Measurements from ENCODE around the gene ADH6.
"Not testable (repeated sequence)": the region's sequence is repeated elsewhere in the genome, so short reads cannot be mapped to it uniquely, and the experiment has no call there.

Gene ADH6

GRCh38 chr4:99219072-99219471, at the start of gene ADH6:
TSS of gene ADH6 (minus strand) at chr4:99219246. CDS start at chr4:99219152, 94 bp downstream.
- DNase-seq (ENCODE audit: low read depth) = no peak

GRCh38 chr4:99264927-99265326, 45.9 kb upstream of the ADH6 start:
- no peak for DNase-seq (ENCODE audit: low read depth)

DNA sequence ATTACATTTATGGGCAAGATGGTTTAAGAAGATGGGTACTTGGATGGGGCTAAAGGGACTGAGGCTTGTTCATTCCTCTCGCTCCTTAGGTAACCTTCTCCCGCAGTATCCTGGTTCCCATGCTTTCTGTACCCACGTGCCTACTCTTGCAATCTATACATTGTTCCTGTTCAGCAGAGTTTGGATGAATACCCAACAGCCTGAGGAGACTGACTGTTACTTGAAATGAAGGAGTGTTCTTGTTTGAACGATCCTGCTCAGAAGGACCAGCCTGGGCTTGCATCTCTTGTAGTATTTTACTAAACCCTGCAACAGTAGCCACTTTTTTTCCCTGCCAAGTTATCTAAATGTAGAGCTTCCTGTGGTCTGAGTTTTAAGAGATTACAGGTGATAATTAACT, 33.7 kb upstream of the ADH6 start:
- DNase-seq (ENCODE audit: low read depth) = no peak

DNA sequence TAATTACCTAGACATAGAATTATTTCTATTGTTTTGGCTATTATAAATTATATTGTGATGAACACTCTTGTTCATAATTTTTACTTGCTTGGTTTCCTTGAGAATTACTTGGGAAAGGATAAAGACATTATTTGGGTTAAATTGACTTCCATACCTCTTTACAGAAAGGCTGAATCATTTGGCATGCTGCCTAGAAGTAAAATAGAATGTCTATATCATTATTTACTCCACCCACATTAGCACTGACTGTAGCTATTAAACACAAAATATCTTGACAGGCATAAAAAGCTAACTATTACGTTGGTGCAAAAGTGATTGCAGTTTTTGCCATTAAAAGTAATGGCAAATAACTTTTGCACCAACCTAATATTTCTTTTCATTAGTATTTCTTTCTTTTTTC, 29.7 kb upstream of the ADH6 start:
- DNase-seq (ENCODE audit: low read depth) = no peak

DNA sequence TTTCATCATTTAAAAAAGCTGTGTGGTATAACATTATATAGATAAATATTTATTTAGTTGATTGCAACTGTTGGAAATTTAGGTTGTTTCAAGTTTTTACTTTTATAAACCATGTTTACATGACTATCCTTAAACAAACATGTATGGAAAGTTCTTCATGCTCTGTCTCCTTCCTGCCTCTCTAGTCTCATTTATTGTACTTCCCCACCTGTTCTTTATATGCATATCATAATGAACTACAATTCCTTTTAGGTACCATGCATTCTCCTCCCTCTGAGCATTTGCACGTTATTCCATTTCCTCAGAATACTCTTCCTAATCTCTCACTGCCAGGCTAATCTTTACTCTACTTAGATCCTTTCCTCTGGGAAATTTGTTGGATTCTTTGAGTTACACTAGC, 16.9 kb upstream of the ADH6 start:
- DNase-seq (ENCODE audit: low read depth) = no peak

DNA sequence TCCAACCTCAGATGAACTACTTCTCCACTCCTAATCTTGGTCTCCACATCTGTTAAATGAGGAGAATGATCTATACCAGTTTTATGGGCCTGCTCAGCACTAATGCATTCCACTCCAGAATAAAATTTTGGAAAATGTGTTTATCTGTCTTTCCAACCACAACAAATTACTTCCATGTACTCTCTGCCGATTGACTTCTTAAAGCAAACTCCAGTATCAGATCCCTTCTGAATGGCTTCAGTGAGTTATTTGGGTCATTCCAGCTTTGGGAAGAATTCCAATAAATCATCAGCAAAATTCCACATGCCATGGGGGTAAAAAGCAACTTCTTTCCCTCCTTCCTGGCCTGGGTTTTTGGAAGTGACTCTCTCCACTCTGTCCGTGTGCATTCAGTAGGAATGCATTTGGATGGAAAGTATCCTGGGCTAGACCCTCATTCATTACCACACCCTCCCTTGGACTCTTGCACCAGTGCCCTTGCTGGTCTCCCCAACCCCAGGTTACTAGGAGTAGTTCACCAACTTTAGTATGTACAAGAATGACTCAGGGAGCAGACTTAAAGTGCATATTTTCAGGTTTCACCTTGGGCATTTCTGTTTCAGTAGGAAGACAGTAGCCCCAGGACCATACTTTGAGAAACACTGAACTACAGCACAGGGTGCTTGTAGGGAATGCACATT, 15.4 kb upstream of the ADH6 start:
- no peak for DNase-seq (ENCODE audit: low read depth)

DNA sequence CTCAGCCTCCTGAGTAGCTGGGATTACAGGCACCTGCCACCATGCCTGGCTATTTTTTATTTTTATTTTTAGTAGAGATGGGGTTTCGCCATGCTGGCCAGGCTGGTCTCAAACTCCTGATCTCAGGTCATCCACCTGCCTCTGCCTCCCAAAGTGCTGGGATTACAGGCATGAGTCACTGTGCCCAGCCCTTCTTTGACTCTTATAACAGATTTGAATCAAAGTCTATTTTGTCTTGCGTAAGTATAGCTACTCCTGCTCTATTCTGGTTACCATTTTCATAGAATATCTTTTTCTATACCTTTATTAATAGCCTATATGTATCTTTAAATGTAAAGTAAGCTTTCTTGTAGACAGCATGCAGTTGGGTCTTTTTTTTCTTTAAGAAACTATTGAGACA, 14.4 kb upstream of the ADH6 start:
- not testable (repeated sequence) for DNase-seq (ENCODE audit: low read depth)

- DNase-seq (ENCODE audit: low read depth) = not testable (repeated sequence)
Measured at GRCh38 chr4:99228706-99229105, 9.7 kb upstream of the ADH6 start.

- DNase-seq (ENCODE audit: low read depth) = not testable (repeated sequence)
Measured at GRCh38 chr4:99227646-99228045, 8.6 kb upstream of the ADH6 start.

DNA sequence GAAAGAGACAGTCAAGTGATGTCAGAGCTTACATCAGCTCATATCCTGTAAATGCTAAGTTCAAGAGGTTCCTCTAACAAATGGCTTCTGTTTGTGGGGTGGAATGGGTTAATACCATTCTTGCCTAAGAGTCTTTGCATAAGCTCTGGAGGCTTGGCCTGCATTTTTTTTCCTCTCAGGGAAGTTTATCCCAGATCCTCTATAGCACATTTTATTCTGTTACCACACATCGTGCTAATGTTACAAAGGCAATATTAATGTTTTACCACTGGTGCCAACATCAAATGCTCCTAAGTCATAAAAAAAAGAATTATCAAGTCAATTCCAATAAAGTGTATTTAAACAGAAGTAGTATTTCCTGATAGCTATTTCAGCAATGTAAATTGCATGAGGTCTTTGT, 2.9 kb upstream of the ADH6 start:
- DNase-seq (ENCODE audit: low read depth) = no peak

- no peak for DNase-seq (ENCODE audit: low read depth)
Measured at GRCh38 chr4:99219479-99219878, 433 bp upstream of the ADH6 start.

- no peak for DNase-seq (ENCODE audit: low read depth)
Measured at GRCh38 chr4:99215521-99215920, 3.5 kb downstream of the ADH6 start.

DNA sequence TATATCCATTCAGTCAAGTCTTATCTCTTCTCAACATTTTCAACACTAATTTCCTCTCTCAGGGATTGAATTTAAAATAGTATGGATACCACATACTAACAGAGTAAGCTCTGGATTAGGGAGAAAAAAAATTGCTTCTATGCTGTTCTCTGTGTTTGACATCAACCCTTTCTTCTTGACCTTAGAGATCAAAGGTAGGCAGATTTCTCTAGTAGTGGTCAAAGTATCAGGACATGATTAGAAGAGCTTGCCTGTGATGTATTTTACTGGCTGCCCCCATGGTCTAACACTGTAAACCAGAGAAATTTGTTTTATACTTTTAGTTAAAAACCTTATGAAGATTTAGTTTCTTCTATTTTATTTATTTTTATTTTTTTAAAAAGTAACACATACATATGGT, 8.3 kb downstream of the ADH6 start:
- DNase-seq (ENCODE audit: low read depth) = no peak

GRCh38 chr4:99209671-99210070, 9.4 kb downstream of the ADH6 start:
- no peak for DNase-seq (ENCODE audit: low read depth)

DNA sequence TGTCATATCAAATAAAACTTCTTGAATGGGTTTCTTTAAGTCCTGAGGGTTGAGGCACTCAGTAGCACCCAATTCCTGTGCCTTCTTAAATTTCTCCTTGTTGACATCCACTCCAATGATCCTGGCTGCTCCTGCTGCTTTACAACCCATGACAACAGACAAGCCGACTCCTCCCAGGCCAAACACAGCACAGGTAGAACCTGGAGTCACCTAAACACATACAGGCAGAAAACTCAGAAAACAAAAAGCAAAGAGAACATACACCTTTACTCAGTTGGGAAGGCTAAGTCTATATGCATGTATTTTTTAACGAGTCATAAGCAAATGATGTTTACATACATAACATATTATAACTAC, 10.3 kb downstream of the ADH6 start:
- no peak for DNase-seq (ENCODE audit: low read depth)

GRCh38 chr4:99207911-99208718, 10.9 kb downstream of the ADH6 start:
- no peak for DNase-seq (ENCODE audit: low read depth)

GRCh38 chr4:99207069-99207743, 11.8 kb downstream of the ADH6 start:
- DNase-seq (ENCODE audit: low read depth) = no peak

DNA sequence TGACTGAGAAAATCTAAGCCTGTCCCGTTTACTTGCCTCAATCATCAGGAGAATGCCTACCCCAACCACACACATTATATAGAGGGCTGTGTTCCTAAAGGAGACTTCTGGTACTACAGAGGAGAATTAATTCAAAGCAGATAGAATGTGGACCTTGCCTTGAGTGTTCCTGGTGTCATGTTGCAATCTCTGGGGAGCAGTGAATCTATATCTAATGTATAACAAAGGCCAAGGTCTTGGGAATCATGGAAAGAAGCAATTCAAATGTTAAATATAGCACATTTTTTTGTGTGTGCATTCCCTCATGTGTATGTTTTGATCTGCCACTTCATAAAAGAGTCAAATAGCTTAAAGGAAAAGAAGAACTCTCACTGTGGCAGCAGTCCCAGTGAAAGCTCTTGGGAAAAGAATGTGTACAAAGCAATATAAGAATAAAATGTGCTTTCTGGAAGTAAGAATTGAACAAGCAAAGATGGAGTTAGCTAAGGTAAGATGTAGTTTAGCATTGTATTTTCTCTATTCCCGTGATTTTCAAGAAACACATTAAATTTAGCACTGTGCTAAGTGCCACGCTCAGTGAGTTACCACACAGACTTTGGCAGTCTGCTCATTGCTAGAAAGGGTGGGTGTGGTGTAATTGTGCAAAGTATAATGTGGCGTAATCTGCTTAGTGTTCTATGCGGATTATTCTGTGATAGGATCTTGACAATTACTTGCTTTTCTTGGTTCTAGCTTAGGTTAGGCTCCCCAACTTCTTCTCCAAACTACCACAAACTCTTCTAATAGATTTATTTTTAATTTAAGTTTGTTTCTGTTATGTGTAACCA, 13.7 kb downstream of the ADH6 start:
- DNase-seq (ENCODE audit: low read depth) = no peak

DNA sequence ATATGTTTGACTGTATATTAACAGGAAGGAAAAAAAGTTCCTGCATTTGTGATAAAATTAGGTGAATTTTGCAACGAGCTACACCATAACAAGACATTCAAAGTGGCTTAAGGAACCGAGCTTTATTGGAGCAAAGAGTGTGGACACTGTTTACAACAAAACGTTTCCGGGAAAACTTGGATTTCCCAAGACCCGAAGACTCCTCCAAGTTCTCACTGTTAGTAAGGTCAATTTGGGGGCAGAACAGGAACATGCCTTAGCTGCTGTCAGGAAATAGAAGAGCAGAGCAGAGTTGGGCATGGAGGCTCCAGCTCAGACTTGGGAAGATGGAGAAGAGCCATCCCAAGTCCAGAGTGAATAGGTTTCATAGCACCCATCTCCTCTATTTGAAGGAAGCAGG, 16.5 kb downstream of the ADH6 start:
- no peak for DNase-seq (ENCODE audit: low read depth)

DNA sequence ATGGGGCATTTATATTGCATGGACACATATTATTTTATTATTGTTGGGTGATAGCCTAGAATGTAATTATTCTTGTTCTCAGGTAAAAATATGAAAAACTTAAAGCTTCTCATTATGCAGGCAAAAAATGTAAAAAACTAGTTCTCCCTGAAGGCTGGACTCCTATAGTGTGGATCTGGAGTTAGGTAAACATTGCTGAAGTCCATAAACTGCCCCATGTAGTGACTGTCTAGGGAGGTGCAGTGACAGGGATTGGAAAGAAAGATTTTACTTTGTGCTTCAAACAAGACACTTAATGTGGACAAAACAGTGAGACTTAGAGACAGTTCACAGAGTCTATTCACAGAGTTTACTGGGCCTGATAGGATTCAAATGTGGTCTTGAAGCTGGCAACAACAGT, 17.0 kb downstream of the ADH6 start:
- no peak for DNase-seq (ENCODE audit: low read depth)

DNA sequence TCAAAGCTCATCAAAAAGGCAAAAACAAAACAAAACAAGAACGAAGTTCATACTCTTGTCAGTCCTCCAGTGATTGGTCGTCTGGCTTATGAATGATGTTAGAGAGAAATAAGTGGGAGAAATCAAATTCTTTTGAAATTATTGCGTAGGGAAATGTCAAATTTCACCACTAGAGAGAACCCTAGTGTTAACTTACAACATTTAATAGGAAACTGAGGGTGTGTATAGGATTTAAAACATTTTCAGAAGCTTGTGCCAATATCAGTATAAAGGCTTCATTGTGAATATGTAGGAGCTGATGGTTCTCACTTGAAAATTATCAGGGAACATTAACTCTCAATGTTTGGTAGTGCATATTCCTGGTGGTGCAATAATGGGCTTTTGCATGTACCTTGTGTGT, 17.4 kb downstream of the ADH6 start:
- no peak for DNase-seq (ENCODE audit: low read depth)

DNA sequence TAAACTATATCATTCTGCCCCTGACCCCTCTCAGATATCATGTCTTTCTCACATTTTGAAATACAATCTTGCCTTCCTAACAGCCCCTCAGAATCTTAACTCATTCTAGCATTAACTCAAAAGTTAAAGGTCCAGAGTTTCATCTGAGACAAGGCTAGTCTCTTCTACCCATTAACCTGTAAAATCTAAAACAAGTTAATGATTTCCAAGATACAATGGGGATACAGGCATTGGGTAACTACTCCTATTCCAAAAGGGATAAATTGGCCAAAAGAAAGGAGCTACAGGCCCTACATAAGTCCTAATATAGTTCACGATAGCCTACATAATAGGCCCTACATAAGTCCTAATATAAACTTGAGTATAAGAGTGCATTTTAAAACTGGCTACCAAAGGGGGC, 18.9 kb downstream of the ADH6 start:
- no peak for DNase-seq (ENCODE audit: low read depth)

Data from stimulated activated CD8-positive, alpha-beta memory T cell treated with anti-CD3 and anti-CD28 coated beads, Interleukin-4, amount 100 ng/mL, for 24 hours (primary cell).